Endodermal cell (in vitro differentiated cells): ENCODE data around the gene MACROD2. TPM values are rescaled to one million over a fixed set of nuclear protein-coding genes. Genes with fewer than 3 reads are reported as not detected.
"Not testable (repeated sequence)": the region's sequence is repeated elsewhere in the genome, so short reads cannot be mapped to it uniquely, and the experiment has no call there.

Experiments used
- DNase-seq: peaks from one replicate; pipeline ENCODE4 v3.0.0-alpha.2; 2017
- H3K27ac ChIP-seq: 2 replicates; pipeline ENCODE4 v1.5.1; 2013; ENCODE audit warnings: mild to moderate bottlenecking, low read depth, low read length, moderate library complexity
- H3K27me3 ChIP-seq: 2 replicates; pipeline ENCODE4 v1.6.1; 2013; ENCODE audit warnings: mild to moderate bottlenecking, low read length, moderate library complexity; ENCODE audit not compliant: insufficient read depth, control insufficient read depth, poor library complexity, severe bottlenecking
- H3K36me3 ChIP-seq: 2 replicates; pipeline ENCODE4 v1.7.0; 2013; ENCODE audit warnings: mild to moderate bottlenecking, low read length, moderate library complexity; ENCODE audit not compliant: control insufficient read depth, insufficient read depth
- H3K4me1 ChIP-seq: one replicate; pipeline ENCODE4 v1.7.0; 2013; ENCODE audit warnings: low read length; ENCODE audit not compliant: control insufficient read depth, insufficient read depth
- H3K4me3 ChIP-seq: 2 replicates; pipeline ENCODE4 v1.5.1; 2013; ENCODE audit warnings: mild to moderate bottlenecking, low read length, moderate library complexity
- H3K9ac ChIP-seq: 2 replicates; pipeline ENCODE4 v1.6.1; 2013; ENCODE audit warnings: mild to moderate bottlenecking, low read length, moderate library complexity; ENCODE audit not compliant: poor library complexity, severe bottlenecking; ENCODE audit errors: extremely low read depth
- H3K9me3 ChIP-seq: 2 replicates; pipeline ENCODE4 v1.6.1; 2013; ENCODE audit warnings: mild to moderate bottlenecking, low read length, moderate library complexity; ENCODE audit not compliant: control insufficient read depth
- H3K27ac Mint-ChIP-seq: 2 replicates; pipeline ENCODE4 v1.8.0; 2020; ENCODE audit warnings: mixed read lengths
- H3K27me3 Mint-ChIP-seq: 2 replicates; pipeline ENCODE4 v1.8.0; 2021; ENCODE audit warnings: mild to moderate bottlenecking, mixed read lengths; ENCODE audit not compliant: insufficient read depth
- H3K36me3 Mint-ChIP-seq: 2 replicates; pipeline ENCODE4 v1.8.0; 2020; ENCODE audit warnings: low read depth, mixed read lengths
- H3K4me1 Mint-ChIP-seq: 2 replicates; pipeline ENCODE4 v1.8.0; 2020; ENCODE audit warnings: mixed read lengths
- H3K4me3 Mint-ChIP-seq: 2 replicates; pipeline ENCODE4 v1.8.0; 2020; ENCODE audit warnings: mild to moderate bottlenecking, moderate library complexity, mixed read lengths
- H3K9me3 Mint-ChIP-seq: 2 replicates; pipeline ENCODE4 v1.8.0; 2020; ENCODE audit warnings: mild to moderate bottlenecking, mixed read lengths
- CTCF ChIP-seq: fragments of 200-600 bp; sonication (generic); conservative IDR thresholded peaks from 2 replicates; pipeline ENCODE4 v1.5.0; 2021; ENCODE audit warnings: antibody characterized with exemption, mild to moderate bottlenecking
- WGBS, 2 experiments: methylation state at CpG; one replicate each; pipeline versions ENCODE4 v1.1.5 to v1.1.7; 2013; ENCODE audit warnings: missing lambda C conversion rate in 2 of 2, mixed read lengths in 1 of 2; ENCODE audit not compliant: insufficient coverage in 1 of 2, insufficient read length in 1 of 2; 5-methylcytosine and 5-hydroxymethylcytosine counted together
- total RNA-seq, 2 donors: library from RNA; stranded (reverse); fragmentation: NEBNext Ultra II Directional in 1 of 2; extraction: Animal tissue kit (Norgen Biotek cat#: 25700) in 1 of 2; gene quantifications; 2 replicates in 1 of 2; 3 replicates in 1 of 2; pipeline ENCODE4 v1.2.1, GENCODE V29; 2021

MACROD2 gene
- total RNA-seq, 2 donors from 2014 or later = 2.3 to 4.8 TPM

- Histone ChIP-seq H3K27ac (peak overlapping the region; percentile 87), H3K27me3 (no peaks in the 10 kb centered on the region), H3K36me3 (no peaks in the 10 kb centered on the region), H3K9me3 (peaks cover 15% of the 10 kb centered on the region), H3K9ac (no peak overlapping the region), H3K4me1 (peaks cover 3% of the 10 kb centered on the region), H3K4me3 (no peak overlapping the region)
- TF ChIP-seq CTCF = no peak
- no peaks in the 10 kb centered on the region for H3K27me3 Mint-ChIP-seq
- peak overlapping the region; percentile 4 for H3K27ac Mint-ChIP-seq
- 70 to 74% methylated on average over 3 to 5 of the region's 5 CpGs for WGBS, 2 experiments
- peaks cover 25% of the 10 kb centered on the region for H3K4me1 Mint-ChIP-seq
- DNase-seq = no peak
- H3K9me3 Mint-ChIP-seq = peaks cover 23% of the 10 kb centered on the region
- no peaks in the 10 kb centered on the region for H3K36me3 Mint-ChIP-seq
- no peak overlapping the region for H3K4me3 Mint-ChIP-seq
Measured at GRCh38 chr20:15977026-15977425, 1981.7 kb downstream of the MACROD2 start.

GRCh38 chr20:15977758-15978157, 1982.4 kb downstream of the MACROD2 start:
- H3K27me3 ChIP-seq = no peaks in the 10 kb centered on the region
- H3K36me3 ChIP-seq = no peaks in the 10 kb centered on the region
- Mint-ChIP-seq H3K36me3 (no peaks in the 10 kb centered on the region), H3K27me3 (no peaks in the 10 kb centered on the region), H3K4me1 (peaks cover 25% of the 10 kb centered on the region), H3K9me3 (peaks cover 19% of the 10 kb centered on the region), H3K4me3 (no peak overlapping the region), H3K27ac (no peak overlapping the region)
- no peak overlapping the region for H3K27ac ChIP-seq
- H3K4me3 ChIP-seq = no peak overlapping the region
- no peak for DNase-seq
- no peak overlapping the region for H3K9ac ChIP-seq
- TF ChIP-seq CTCF = no peak
- H3K9me3 ChIP-seq = peaks cover 10% of the 10 kb centered on the region
- H3K4me1 ChIP-seq = peaks cover 3% of the 10 kb centered on the region
- WGBS, 2 experiments = 88 to 93% methylated on average over 1 of the region's 1 CpG

- DNase-seq, H3K27me3 Mint-ChIP-seq, H3K4me1 ChIP-seq, H3K27me3 ChIP-seq, H3K4me3 Mint-ChIP-seq, H3K36me3 ChIP-seq, H3K4me3 ChIP-seq, H3K4me1 Mint-ChIP-seq, H3K9me3 ChIP-seq, H3K36me3 Mint-ChIP-seq, H3K9ac ChIP-seq, H3K27ac Mint-ChIP-seq: not testable (repeated sequence)
- peak overlapping the region; percentile 55 for H3K27ac ChIP-seq
- H3K9me3 Mint-ChIP-seq = peaks cover 11% of the 10 kb centered on the region
- WGBS, 2 experiments = 67 to 89% methylated on average over 7 to 25 of the region's 26 CpGs
Measured at GRCh38 chr20:15985494-15986368, 1990.4 kb downstream of the MACROD2 start.
